H9 (cell line): ENCODE data around the gene DIAPH3. TPM values are rescaled to one million over a fixed set of nuclear protein-coding genes. Genes with fewer than 3 reads are reported as not detected.
"Not testable (repeated sequence)": the region's sequence is repeated elsewhere in the genome, so short reads cannot be mapped to it uniquely, and the experiment has no call there.

Source experiments
- DNase-seq: peaks from one replicate; pipeline ENCODE4 v3.0.0-alpha.2; 2017
- H2AFZ ChIP-seq: one replicate; pipeline ENCODE4 v1.6.1; 2013; ENCODE audit warnings: mild to moderate bottlenecking, low read length, control low read depth, moderate library complexity
- H2AK5ac ChIP-seq: 2 replicates; pipeline ENCODE4 v1.6.1; 2013; ENCODE audit warnings: low read length, control low read depth, mixed read lengths; ENCODE audit not compliant: insufficient read length
- H2BK120ac ChIP-seq: one replicate; pipeline ENCODE4 v1.6.1; 2013; ENCODE audit warnings: low read depth, mild to moderate bottlenecking, low read length, control low read depth, inconsistent platforms; ENCODE audit not compliant: poor library complexity, severe bottlenecking
- H2BK12ac ChIP-seq: 2 replicates; pipeline ENCODE4 v1.6.1; 2013; ENCODE audit warnings: low read length, control low read depth, mixed read lengths, low read depth; ENCODE audit not compliant: insufficient read length
- H2BK15ac ChIP-seq: 2 replicates; pipeline ENCODE4 v1.6.1; 2013; ENCODE audit warnings: low read depth, low read length, control low read depth
- H2BK20ac ChIP-seq: one replicate; pipeline ENCODE4 v1.6.1; 2013; ENCODE audit warnings: low read depth, mild to moderate bottlenecking, low read length, control low read depth, inconsistent platforms; ENCODE audit not compliant: poor library complexity, severe bottlenecking
- H2BK5ac ChIP-seq: 2 replicates; pipeline ENCODE4 v1.6.1; 2013; ENCODE audit warnings: low read length, control low read depth, mixed read lengths; ENCODE audit not compliant: insufficient read length
- H3K14ac ChIP-seq: 2 replicates; pipeline ENCODE4 v1.6.1; 2013; ENCODE audit warnings: low read length, control low read depth; ENCODE audit not compliant: insufficient read depth
- H3K18ac ChIP-seq: 2 replicates; pipeline ENCODE4 v1.6.1; 2013; ENCODE audit warnings: low read depth, mild to moderate bottlenecking, mixed read lengths, low read length, control low read depth; ENCODE audit not compliant: insufficient read length
- H3K23ac ChIP-seq: 2 replicates; pipeline ENCODE4 v1.6.1; 2013; ENCODE audit warnings: low read length, control low read depth, mixed read lengths, low read depth; ENCODE audit not compliant: insufficient read length
- H3K23me2 ChIP-seq: 2 replicates; pipeline ENCODE4 v1.6.1; 2013; ENCODE audit warnings: low read depth, mild to moderate bottlenecking, mixed read lengths, low read length, control low read depth; ENCODE audit not compliant: insufficient read length, poor library complexity, severe bottlenecking
- H3K27ac ChIP-seq: 2 replicates; pipeline ENCODE4 v1.5.1; 2013; ENCODE audit warnings: low read length, control low read depth, mixed read lengths, low read depth; ENCODE audit not compliant: insufficient read length
- H3K27me3 ChIP-seq: 2 replicates; pipeline ENCODE4 v1.6.1; 2013; ENCODE audit warnings: low read length, control low read depth, inconsistent platforms; ENCODE audit not compliant: insufficient read depth
- H3K4ac ChIP-seq: 2 replicates; pipeline ENCODE4 v1.6.1; 2013; ENCODE audit warnings: low read depth, mild to moderate bottlenecking, control low read depth, inconsistent platforms, low read length, moderate library complexity
- H3K4me1 ChIP-seq: 2 replicates; pipeline ENCODE4 v1.6.1; 2013; ENCODE audit warnings: low read length, control low read depth, inconsistent platforms; ENCODE audit not compliant: insufficient read depth
- H3K4me2 ChIP-seq: 2 replicates; pipeline ENCODE4 v1.6.1; 2013; ENCODE audit warnings: low read length, control low read depth, mixed read lengths; ENCODE audit not compliant: insufficient read length, insufficient read depth
- H3K56ac ChIP-seq: 2 replicates; pipeline ENCODE4 v1.6.1; 2013; ENCODE audit warnings: low read depth, mild to moderate bottlenecking, mixed read lengths, low read length, control low read depth; ENCODE audit not compliant: insufficient read length
- H3K79me1 ChIP-seq: 2 replicates; pipeline ENCODE4 v1.6.1; 2013; ENCODE audit warnings: low read depth, mild to moderate bottlenecking, moderate library complexity, low read length, control low read depth, inconsistent platforms; ENCODE audit not compliant: insufficient read depth, poor library complexity, severe bottlenecking
- H3K79me2 ChIP-seq: 2 replicates; pipeline ENCODE4 v1.6.1; 2013; ENCODE audit warnings: low read length, control low read depth, inconsistent platforms; ENCODE audit not compliant: insufficient read depth
- H3K9ac ChIP-seq: 2 replicates; pipeline ENCODE4 v1.6.1; 2013; ENCODE audit warnings: low read length, control low read depth, mixed read lengths; ENCODE audit not compliant: insufficient read length; ENCODE audit errors: extremely low read depth
- H3K9me3 ChIP-seq: one replicate; pipeline ENCODE4 v1.6.1; 2013; ENCODE audit warnings: low read depth, low read length, inconsistent platforms; ENCODE audit not compliant: control insufficient read depth
- H3T11ph ChIP-seq: one replicate; pipeline ENCODE4 v1.6.1; 2013; ENCODE audit warnings: mild to moderate bottlenecking, low read length, control low read depth, inconsistent platforms
- H4K20me1 ChIP-seq: one replicate; pipeline ENCODE4 v1.6.1; 2013; ENCODE audit not compliant: control insufficient read depth, insufficient read length, insufficient read depth
- H4K5ac ChIP-seq: 2 replicates; pipeline ENCODE4 v1.6.1; 2013; ENCODE audit warnings: low read depth, mild to moderate bottlenecking, mixed read lengths, low read length, control low read depth; ENCODE audit not compliant: insufficient read length
- H4K8ac ChIP-seq: replicated peaks from 2 replicates; pipeline ENCODE4 v1.6.1; 2013; ENCODE audit warnings: low read length, control low read depth, mixed read lengths, low read depth; ENCODE audit not compliant: insufficient read length
- H4K91ac ChIP-seq: 2 replicates; pipeline ENCODE4 v1.6.1; 2013; ENCODE audit warnings: low read depth, mild to moderate bottlenecking, moderate library complexity, mixed read lengths, low read length, control low read depth; ENCODE audit not compliant: insufficient read length
- H3K27ac Mint-ChIP-seq, 3 experiments: 2 replicates in 2 of 3; 3 replicates in 1 of 3; pipeline ENCODE4 v1.8.0; 2020 to 2021; ENCODE audit warnings: mixed read lengths in 3 of 3, mild to moderate bottlenecking in 1 of 3, moderate library complexity in 1 of 3
- H3K27me3 Mint-ChIP-seq: 2 replicates; pipeline ENCODE4 v1.8.0; 2021; ENCODE audit warnings: low read depth, mild to moderate bottlenecking, moderate library complexity, mixed read lengths
- H3K36me3 Mint-ChIP-seq, 3 experiments: 2 replicates in 2 of 3; 3 replicates in 1 of 3; pipeline ENCODE4 v1.8.0; 2020 to 2021; ENCODE audit warnings: low read depth in 3 of 3, mixed read lengths in 3 of 3; ENCODE audit not compliant: insufficient read depth in 1 of 3
- H3K4me1 Mint-ChIP-seq, 2 experiments: 2 replicates each; pipeline ENCODE4 v1.8.0; 2020; ENCODE audit warnings: mixed read lengths in 2 of 2
- H3K4me3 Mint-ChIP-seq, 2 experiments: 2 replicates in 1 of 2; 3 replicates in 1 of 2; pipeline ENCODE4 v1.8.0; 2020 to 2021; ENCODE audit warnings: mild to moderate bottlenecking in 2 of 2, mixed read lengths in 2 of 2, moderate library complexity in 1 of 2
- H3K9me3 Mint-ChIP-seq, 2 experiments: 2 replicates in 1 of 2; 3 replicates in 1 of 2; pipeline ENCODE4 v1.8.0; 2020; ENCODE audit warnings: mild to moderate bottlenecking in 2 of 2, mixed read lengths in 2 of 2, moderate library complexity in 1 of 2
- WGBS: extraction: QIAGEN DNeasy Blood & Tissue Kit; methylation state at CpG from one replicate; pipeline ENCODE4 v1.1.7; 2013; ENCODE audit warnings: missing lambda C conversion rate, low lambda C conversion rate, mixed read lengths; ENCODE audit not compliant: insufficient read length; ENCODE audit errors: extremely low coverage; 5-methylcytosine and 5-hydroxymethylcytosine counted together
- total RNA-seq: library from RNA; stranded (reverse); gene quantifications from 2 replicates; pipeline ENCODE4 v1.2.1, GENCODE V29; 2021
- TF ChIP-seq, protein P1 (sequence below): fragments of 200-600 bp; sonication (generic); conservative IDR thresholded peaks from 3 replicates; pipeline ENCODE4 v1.8.0; 2021; ENCODE audit warnings: antibody characterized with exemption, mild to moderate bottlenecking

The DIAPH3 gene
- total RNA-seq, 1 experiment from 2014 or later = 23.1 TPM

DNA sequence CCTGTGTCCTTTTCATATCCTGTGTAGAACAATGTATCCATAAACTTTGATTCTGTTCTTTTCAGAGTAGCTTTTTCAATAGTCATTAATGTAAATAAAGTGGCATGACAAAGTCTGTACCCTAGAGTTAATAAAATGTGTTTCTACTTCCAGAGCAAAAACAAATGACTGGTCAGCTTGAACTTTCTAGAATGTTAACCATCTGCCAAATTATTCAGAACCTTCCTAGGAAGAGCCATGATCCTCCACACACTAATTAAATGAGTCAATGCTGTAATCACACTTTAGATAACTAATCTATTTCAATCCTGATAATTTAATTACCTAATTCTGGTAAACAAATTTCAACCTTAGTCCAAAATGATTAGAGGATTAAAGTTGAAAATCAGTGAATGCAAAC is 73.2 kb downstream of the DIAPH3 start:
- H3K27ac Mint-ChIP-seq = no peak overlapping the region
- no peak overlapping the region for H4K91ac ChIP-seq

GRCh38 chr13:60083780-60084179 is 79.9 kb downstream of the DIAPH3 start:
- H3K4me2 ChIP-seq, H3K79me2 ChIP-seq: not testable (repeated sequence)

More for the DNA sequence above, 73.2 kb downstream of the DIAPH3 start:
- Histone ChIP-seq H3K23me2 (no peaks in the 10 kb centered on the region), H3K18ac (no peak overlapping the region), H3K4me2 (no peak overlapping the region), H2BK20ac (no peak overlapping the region), H4K20me1 (no peaks in the 10 kb centered on the region), H3K79me1 (no peaks in the 10 kb centered on the region), H4K8ac (no peak overlapping the region), H3K4me1 (no peaks in the 10 kb centered on the region), H2AFZ (no peak overlapping the region), H3K23ac (no peak overlapping the region), H2BK12ac (no peak overlapping the region), H4K5ac (no peak overlapping the region), H3K27me3 (no peaks in the 10 kb centered on the region), H3K27ac (no peak overlapping the region), H2BK15ac (no peak overlapping the region), H3K9ac (no peak overlapping the region), H3K4ac (no peak overlapping the region), H3T11ph (no peak overlapping the region), H3K79me2 (no peaks in the 10 kb centered on the region), H2BK5ac (no peak overlapping the region), H3K56ac (no peak overlapping the region), H2BK120ac (no peak overlapping the region), H3K9me3 (no peaks in the 10 kb centered on the region), H3K14ac (no peak overlapping the region), H2AK5ac (no peak overlapping the region)
- no peak for DNase-seq
- H3K4me3 Mint-ChIP-seq = no peak overlapping the region
- H3K36me3 Mint-ChIP-seq = peaks cover 5 to 16% (median 13%) of the 10 kb centered on the region in 3 experiments; a peak in 6 of 7 replicates
- H3K27me3 Mint-ChIP-seq = no peaks in the 10 kb centered on the region
- peaks cover 4 to 7% of the 10 kb centered on the region in 2 experiments; a peak in 2 of 4 replicates for H3K4me1 Mint-ChIP-seq
- TF ChIP-seq, protein P1, sequence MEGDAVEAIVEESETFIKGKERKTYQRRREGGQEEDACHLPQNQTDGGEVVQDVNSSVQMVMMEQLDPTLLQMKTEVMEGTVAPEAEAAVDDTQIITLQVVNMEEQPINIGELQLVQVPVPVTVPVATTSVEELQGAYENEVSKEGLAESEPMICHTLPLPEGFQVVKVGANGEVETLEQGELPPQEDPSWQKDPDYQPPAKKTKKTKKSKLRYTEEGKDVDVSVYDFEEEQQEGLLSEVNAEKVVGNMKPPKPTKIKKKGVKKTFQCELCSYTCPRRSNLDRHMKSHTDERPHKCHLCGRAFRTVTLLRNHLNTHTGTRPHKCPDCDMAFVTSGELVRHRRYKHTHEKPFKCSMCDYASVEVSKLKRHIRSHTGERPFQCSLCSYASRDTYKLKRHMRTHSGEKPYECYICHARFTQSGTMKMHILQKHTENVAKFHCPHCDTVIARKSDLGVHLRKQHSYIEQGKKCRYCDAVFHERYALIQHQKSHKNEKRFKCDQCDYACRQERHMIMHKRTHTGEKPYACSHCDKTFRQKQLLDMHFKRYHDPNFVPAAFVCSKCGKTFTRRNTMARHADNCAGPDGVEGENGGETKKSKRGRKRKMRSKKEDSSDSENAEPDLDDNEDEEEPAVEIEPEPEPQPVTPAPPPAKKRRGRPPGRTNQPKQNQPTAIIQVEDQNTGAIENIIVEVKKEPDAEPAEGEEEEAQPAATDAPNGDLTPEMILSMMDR = no peak
- no peaks in the 10 kb centered on the region for H3K9me3 Mint-ChIP-seq

More at GRCh38 chr13:60083780-60084179, 79.9 kb downstream of the DIAPH3 start:
- not testable (repeated sequence) for H3K9me3 ChIP-seq, H2BK12ac ChIP-seq, H4K20me1 ChIP-seq, H3K18ac ChIP-seq, H3K23me2 ChIP-seq, H3K4me1 ChIP-seq, H3K9ac ChIP-seq, H3K9me3 Mint-ChIP-seq, H3K27ac Mint-ChIP-seq, H3K23ac ChIP-seq, H2AFZ ChIP-seq, H4K91ac ChIP-seq, H3K56ac ChIP-seq, H3K79me1 ChIP-seq, H3K4ac ChIP-seq, H3T11ph ChIP-seq, H3K36me3 Mint-ChIP-seq, H3K27me3 ChIP-seq, H4K5ac ChIP-seq, DNase-seq, H2BK120ac ChIP-seq, H3K27ac ChIP-seq, H2BK20ac ChIP-seq, H2BK5ac ChIP-seq, H3K14ac ChIP-seq, H3K27me3 Mint-ChIP-seq, H2AK5ac ChIP-seq, H3K4me3 Mint-ChIP-seq, H4K8ac ChIP-seq, H3K4me1 Mint-ChIP-seq, H2BK15ac ChIP-seq
- no CpG with 5 or more reads among the region's 2 CpGs for WGBS
